Upper lobe of right lung (tissue), 1 donor: ENCODE data around the gene PLEKHH2. TPM values are rescaled to one million over a fixed set of nuclear protein-coding genes. Genes with fewer than 3 reads are reported as not detected.

Experiments
- ATAC-seq: fragments of 200-7000 bp; cut with Tn5 transposase; one replicate; pipeline ENCODE4 v1.9.1; 2020; ENCODE audit warnings: mild to moderate bottlenecking, moderate library complexity
- DNase-seq: peaks from one replicate; pipeline ENCODE4 v3.0.0-alpha.2; 2020
- H3K27ac ChIP-seq: fragments of 200-600 bp; one replicate; pipeline ENCODE4 v1.8.0; 2022
- H3K27me3 ChIP-seq: fragments of 200-600 bp; one replicate; pipeline ENCODE4 v1.8.0; 2022; ENCODE audit warnings: mild to moderate bottlenecking
- H3K36me3 ChIP-seq: fragments of 200-600 bp; one replicate; pipeline ENCODE4 v1.8.0; 2022
- H3K4me1 ChIP-seq: fragments of 200-600 bp; one replicate; pipeline ENCODE4 v1.8.0; 2022
- H3K4me3 ChIP-seq: fragments of 200-600 bp; one replicate; pipeline ENCODE4 v1.8.0; 2022; ENCODE audit warnings: mild to moderate bottlenecking
- H3K9me3 ChIP-seq: fragments of 200-600 bp; one replicate; pipeline ENCODE4 v1.8.0; 2022
- intact Hi-C: fragments of 100-400 bp; cut with DNase I; formaldehyde crosslinking; loops from one replicate; pipeline ENCODE4 v1.11.0; 2022
- total RNA-seq: library from RNA; stranded (reverse); fragmentation: NEBNext Ultra II Directional; extraction: Animal tissue kit (Norgen Biotek cat#: 25700); gene quantifications from one replicate; pipeline ENCODE4 v1.2.1, GENCODE V29; 2021
- TF ChIP-seq, protein P1 (sequence below): fragments of 200-600 bp; IDR thresholded peaks from one replicate; pipeline ENCODE4 v1.8.0; 2022; ENCODE audit warnings: antibody characterized with exemption
- donor health status: DM: no; HTN: yes; CAD: no; lungs with severe emphysema.

The PLEKHH2 gene
- total RNA-seq, 1 donor from 2014 or later: 53.8 TPM

- Histone ChIP-seq H3K36me3 (no peaks in the 10 kb centered on the region), H3K9me3 (no peaks in the 10 kb centered on the region), H3K27ac (no peak overlapping the region), H3K4me3 (no peak overlapping the region), H3K27me3 (no peaks in the 10 kb centered on the region), H3K4me1 (no peaks in the 10 kb centered on the region)
- TF ChIP-seq, protein P1, sequence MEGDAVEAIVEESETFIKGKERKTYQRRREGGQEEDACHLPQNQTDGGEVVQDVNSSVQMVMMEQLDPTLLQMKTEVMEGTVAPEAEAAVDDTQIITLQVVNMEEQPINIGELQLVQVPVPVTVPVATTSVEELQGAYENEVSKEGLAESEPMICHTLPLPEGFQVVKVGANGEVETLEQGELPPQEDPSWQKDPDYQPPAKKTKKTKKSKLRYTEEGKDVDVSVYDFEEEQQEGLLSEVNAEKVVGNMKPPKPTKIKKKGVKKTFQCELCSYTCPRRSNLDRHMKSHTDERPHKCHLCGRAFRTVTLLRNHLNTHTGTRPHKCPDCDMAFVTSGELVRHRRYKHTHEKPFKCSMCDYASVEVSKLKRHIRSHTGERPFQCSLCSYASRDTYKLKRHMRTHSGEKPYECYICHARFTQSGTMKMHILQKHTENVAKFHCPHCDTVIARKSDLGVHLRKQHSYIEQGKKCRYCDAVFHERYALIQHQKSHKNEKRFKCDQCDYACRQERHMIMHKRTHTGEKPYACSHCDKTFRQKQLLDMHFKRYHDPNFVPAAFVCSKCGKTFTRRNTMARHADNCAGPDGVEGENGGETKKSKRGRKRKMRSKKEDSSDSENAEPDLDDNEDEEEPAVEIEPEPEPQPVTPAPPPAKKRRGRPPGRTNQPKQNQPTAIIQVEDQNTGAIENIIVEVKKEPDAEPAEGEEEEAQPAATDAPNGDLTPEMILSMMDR: no peak
- no peak for DNase-seq
- intact Hi-C loops: no loop called here
- ATAC-seq: no peak
Observed at GRCh38 chr2:43604674-43605073, 32.4 kb upstream of the PLEKHH2 start.

GRCh38 chr2:43605079-43605655 lies 31.9 kb upstream of the PLEKHH2 start:
- Histone ChIP-seq H3K27ac (no peak overlapping the region), H3K9me3 (no peaks in the 10 kb centered on the region), H3K27me3 (no peaks in the 10 kb centered on the region), H3K4me3 (no peak overlapping the region), H3K4me1 (no peaks in the 10 kb centered on the region), H3K36me3 (no peaks in the 10 kb centered on the region)
- intact Hi-C loops: no loop called here
- DNase-seq: no peak
- peak; percentile 62 for ATAC-seq
- TF ChIP-seq, protein P1: peak; percentile 50

DNA sequence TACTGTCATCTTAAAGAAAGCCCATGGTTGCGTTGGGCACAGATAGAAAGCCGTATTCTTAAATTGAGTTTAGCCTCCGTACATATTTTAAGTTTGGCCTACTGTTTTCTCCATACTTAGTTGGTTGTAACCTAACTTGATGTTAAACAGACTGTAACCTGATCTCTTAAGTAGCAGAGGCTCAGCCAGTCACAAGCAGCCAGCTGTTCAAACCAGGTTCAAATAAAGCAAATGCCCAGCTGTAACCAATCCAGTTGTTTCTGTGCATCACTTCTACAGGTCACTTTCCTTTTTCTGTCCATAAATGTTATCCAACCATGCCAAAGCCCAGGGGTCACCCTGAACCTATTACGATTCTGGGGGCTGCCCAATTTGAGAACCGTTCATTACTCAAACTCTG lies 31.2 kb upstream of the PLEKHH2 start:
- TF ChIP-seq, protein P1: no peak
- ATAC-seq (no peak), DNase-seq (no peak)
- Histone ChIP-seq H3K4me3 (no peak overlapping the region), H3K9me3 (no peaks in the 10 kb centered on the region), H3K27ac (no peak overlapping the region), H3K27me3 (no peaks in the 10 kb centered on the region), H3K4me1 (no peaks in the 10 kb centered on the region), H3K36me3 (no peaks in the 10 kb centered on the region)
- intact Hi-C loops: no loop called here

DNA sequence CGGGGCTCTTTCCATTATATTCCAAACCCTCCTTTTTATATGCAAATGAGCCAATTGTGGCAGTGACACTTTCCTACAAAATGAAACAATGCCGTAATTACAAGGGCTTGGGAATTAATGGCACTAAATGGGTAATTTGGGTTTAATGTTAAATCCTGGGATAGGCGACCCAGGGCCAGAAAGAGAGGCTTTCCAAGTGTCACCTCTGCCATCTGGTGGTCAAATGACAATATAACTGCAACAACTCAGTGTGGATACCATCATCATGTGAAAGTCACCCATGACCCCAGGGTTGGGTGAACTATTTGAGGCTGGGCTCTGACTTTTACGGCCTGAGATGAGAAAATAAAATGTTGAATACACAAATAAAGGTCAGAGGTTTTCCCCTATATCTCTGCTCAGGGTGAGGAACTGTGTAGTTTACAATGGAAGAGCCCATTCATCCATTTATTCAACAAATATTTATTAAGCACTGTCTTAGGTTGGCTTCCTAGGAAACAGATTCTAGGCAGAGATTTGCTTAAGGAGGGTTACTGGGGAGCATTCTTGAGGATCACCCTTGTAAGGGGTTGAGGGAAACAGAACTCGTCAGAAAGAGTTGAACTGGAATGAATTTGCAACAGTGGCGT lies 27.7 kb upstream of the PLEKHH2 start:
- Histone ChIP-seq H3K4me3 (no peak overlapping the region), H3K27me3 (no peaks in the 10 kb centered on the region), H3K4me1 (no peaks in the 10 kb centered on the region), H3K9me3 (no peaks in the 10 kb centered on the region), H3K36me3 (no peaks in the 10 kb centered on the region), H3K27ac (no peak overlapping the region)
- intact Hi-C loops: no loop called here
- TF ChIP-seq, protein P1: peak; percentile 71
- ATAC-seq: peak; percentile 86
- DNase-seq: no peak

GRCh38 chr2:43610361-43610760 lies 26.7 kb upstream of the PLEKHH2 start:
- no peaks in the 10 kb centered on the region for H3K9me3 ChIP-seq
- H3K36me3 ChIP-seq: no peaks in the 10 kb centered on the region
- DNase-seq (no peak), ATAC-seq (no peak)
- no peaks in the 10 kb centered on the region for H3K4me1 ChIP-seq
- intact Hi-C loops: no loop called here
- TF ChIP-seq, protein P1: no peak
- H3K4me3 ChIP-seq: no peak overlapping the region
- no peak overlapping the region for H3K27ac ChIP-seq
- no peaks in the 10 kb centered on the region for H3K27me3 ChIP-seq
